Skeletal muscle tissue (tissue), 4 donors: ENCODE results near the gene CABYR. TPM values are rescaled to one million over a fixed set of nuclear protein-coding genes. Genes with fewer than 3 reads are reported as not detected.
A peak's percentile ranks its signal among the peaks of the same experiment; 100 is the strongest.
"Not testable (repeated sequence)": the region's sequence is repeated elsewhere in the genome, so short reads cannot be mapped to it uniquely, and the experiment has no call there.

Source experiments
- H3K27ac ChIP-seq: one replicate; pipeline ENCODE4 v1.7.0; 2013; ENCODE audit warnings: mild to moderate bottlenecking, low read depth, low read length, inconsistent platforms
- H3K27me3 ChIP-seq, 3 donors: one replicate each; pipeline ENCODE4 v1.7.0; 2013; ENCODE audit warnings: low read length in 3 of 3; ENCODE audit not compliant: control insufficient read depth in 3 of 3, insufficient read depth in 3 of 3
- H3K36me3 ChIP-seq, 3 donors: one replicate each; pipeline ENCODE4 v1.7.0; 2013; ENCODE audit warnings: low read length in 3 of 3; ENCODE audit not compliant: control insufficient read depth in 3 of 3, insufficient read depth in 3 of 3
- H3K4me1 ChIP-seq, 3 donors: one replicate each; pipeline ENCODE4 v1.7.0; 2013; ENCODE audit warnings: low read length in 3 of 3, mild to moderate bottlenecking in 3 of 3; ENCODE audit not compliant: control insufficient read depth in 3 of 3, insufficient read depth in 3 of 3
- H3K4me3 ChIP-seq, 3 donors: one replicate each; pipeline ENCODE4 v1.7.0; 2013; ENCODE audit warnings: low read length in 3 of 3
- H3K9ac ChIP-seq, 3 donors: one replicate each; pipeline ENCODE4 v1.7.0; 2013; ENCODE audit warnings: low read length in 3 of 3, mild to moderate bottlenecking in 3 of 3, moderate library complexity in 2 of 3, low read depth in 1 of 3
- H3K9me3 ChIP-seq, 3 donors: one replicate each; pipeline ENCODE4 v1.7.0; 2013; ENCODE audit warnings: low read length in 3 of 3; ENCODE audit not compliant: control insufficient read depth in 3 of 3
- total RNA-seq: library from RNA; depleted of rRNA; stranded (reverse); fragments of >200 nt; gene quantifications from one replicate; pipeline ENCODE4 v1.2.3, GENCODE V29; 2014
- donor health status: Osteomylitis.

The CABYR gene
- total RNA-seq, 1 donor from 2014 or later = 3.1 TPM

GRCh38 chr18:24127735-24128134 lies 11.1 kb upstream of the CABYR start:
- no peak overlapping the region for H3K9ac ChIP-seq
- H3K27me3 ChIP-seq = no peaks in the 10 kb centered on the region
- H3K36me3 ChIP-seq = no peaks in the 10 kb centered on the region

DNA sequence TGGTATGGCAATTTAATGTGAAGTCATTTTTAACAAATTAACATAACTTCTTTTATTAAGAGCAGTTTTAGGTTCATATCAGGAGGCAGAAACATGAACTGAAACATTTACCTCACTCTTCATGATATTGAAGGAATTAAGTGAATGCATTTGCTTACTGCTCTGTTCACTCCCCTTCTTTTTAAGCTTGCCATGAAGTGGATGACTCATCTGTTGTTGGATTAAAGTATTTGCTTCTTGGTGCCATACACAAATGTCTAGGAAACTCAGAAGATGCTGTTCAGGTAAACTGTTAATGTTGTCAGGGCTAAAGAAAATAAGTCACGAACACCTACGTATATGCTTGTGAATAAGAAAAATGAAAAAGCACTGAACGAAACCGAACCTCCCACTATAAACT lies 10.2 kb upstream of the CABYR start:
- H3K4me3 ChIP-seq = no peak overlapping the region
- H3K27ac ChIP-seq = no peak overlapping the region
- no peaks in the 10 kb centered on the region for H3K27me3 ChIP-seq
- H3K4me1 ChIP-seq = no peaks in the 10 kb centered on the region
- no peaks in the 10 kb centered on the region for H3K36me3 ChIP-seq
- no peak overlapping the region for H3K9ac ChIP-seq
- H3K9me3 ChIP-seq = no peaks in the 10 kb centered on the region

More at GRCh38 chr18:24127735-24128134, 11.1 kb upstream of the CABYR start:
- Histone ChIP-seq H3K4me1 (no peaks in the 10 kb centered on the region), H3K9me3 (no peaks in the 10 kb centered on the region), H3K27ac (no peak overlapping the region), H3K4me3 (no peak overlapping the region)

DNA sequence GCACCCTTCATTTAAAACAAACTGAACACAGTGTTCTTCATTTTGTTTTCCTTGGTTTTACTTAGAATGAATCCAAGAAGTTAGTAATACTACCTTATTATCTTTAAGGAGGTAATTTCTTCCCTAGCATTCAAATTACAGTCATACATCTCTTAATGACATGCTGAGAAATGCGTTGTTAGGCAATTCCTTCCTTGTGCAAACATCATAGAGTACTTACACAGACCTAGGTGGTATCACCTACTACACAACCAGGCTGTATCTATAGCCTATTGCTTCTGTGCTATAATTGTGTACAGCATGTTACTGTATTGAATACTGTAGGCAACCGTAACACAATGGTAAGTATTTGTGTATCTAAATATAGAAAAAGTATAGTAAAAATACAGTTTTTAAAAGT lies 8.4 kb upstream of the CABYR start:
- H3K27me3 ChIP-seq = no peaks in the 10 kb centered on the region
- H3K9ac ChIP-seq = no peak overlapping the region
- no peaks in the 10 kb centered on the region for H3K36me3 ChIP-seq
- no peaks in the 10 kb centered on the region for H3K9me3 ChIP-seq
- H3K4me1 ChIP-seq = no peaks in the 10 kb centered on the region
- no peak overlapping the region for H3K4me3 ChIP-seq
- H3K27ac ChIP-seq = no peak overlapping the region

DNA sequence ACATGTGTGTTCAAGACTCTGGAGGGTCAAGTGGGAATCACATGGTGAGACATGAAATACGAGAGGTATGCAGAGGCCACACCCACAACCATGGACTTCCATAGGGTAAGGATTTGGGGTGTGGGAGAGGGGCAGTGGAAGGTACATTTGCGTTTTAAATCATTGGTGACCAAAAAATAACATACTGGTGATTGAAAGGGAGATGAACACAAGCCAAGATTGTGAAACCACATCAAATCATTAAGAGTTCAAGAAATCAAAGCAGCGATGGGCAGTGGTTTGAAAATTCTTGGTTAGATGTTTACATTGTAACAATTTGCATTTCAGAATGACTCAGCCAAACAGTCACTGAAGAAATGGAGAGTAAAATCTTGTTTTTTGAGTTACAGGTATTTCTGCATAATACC lies 1.9 kb upstream of the CABYR start:
- H3K27me3 ChIP-seq = peaks cover 0 to 6% (median 3%) of the 10 kb centered on the region in 3 donors
- H3K36me3 ChIP-seq = no peaks in the 10 kb centered on the region
- H3K9ac ChIP-seq = no peak overlapping the region
- H3K27ac ChIP-seq = no peak overlapping the region
- H3K9me3 ChIP-seq = no peaks in the 10 kb centered on the region
- H3K4me1 ChIP-seq = peaks cover 0 to 4% (median 0%) of the 10 kb centered on the region in 3 donors
- no peak overlapping the region for H3K4me3 ChIP-seq

DNA sequence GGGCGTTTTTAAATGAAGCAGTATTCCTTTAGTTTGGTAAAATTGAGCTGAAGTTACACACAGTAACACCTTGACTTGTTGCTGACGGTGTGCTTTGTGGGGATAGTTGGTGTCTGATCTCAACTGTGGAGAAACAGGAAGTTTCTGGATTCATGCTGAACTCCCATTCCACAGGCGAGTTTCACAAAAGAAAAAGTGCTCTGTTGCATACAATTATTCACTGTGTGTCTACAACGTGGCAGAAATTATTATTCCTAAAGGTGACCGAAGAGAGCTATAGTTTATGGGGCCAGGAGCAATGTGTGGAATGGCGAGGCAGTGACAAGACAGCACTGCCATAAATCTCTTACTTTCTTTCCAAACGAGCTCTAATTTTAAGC lies 463 bp upstream of the CABYR start:
- Histone ChIP-seq H3K9me3 (no peaks in the 10 kb centered on the region), H3K4me3 (peak overlapping the region; percentile 61 to 74 (median 62)), H3K36me3 (no peaks in the 10 kb centered on the region), H3K9ac (peak overlapping the region in 1 of 3 donors; percentile 23), H3K27ac (no peak overlapping the region), H3K27me3 (peaks cover 0 to 6% (median 3%) of the 10 kb centered on the region in 3 donors), H3K4me1 (peaks cover 0 to 4% (median 0%) of the 10 kb centered on the region in 3 donors)

GRCh38 chr18:24140697-24141096 lies 1.8 kb downstream of the CABYR start:
- H3K4me1 ChIP-seq = peaks cover 0 to 4% (median 0%) of the 10 kb centered on the region in 3 donors
- H3K27ac ChIP-seq = no peak overlapping the region
- no peak overlapping the region for H3K9ac ChIP-seq
- H3K36me3 ChIP-seq = no peaks in the 10 kb centered on the region
- H3K9me3 ChIP-seq = no peaks in the 10 kb centered on the region
- H3K27me3 ChIP-seq = peaks cover 0 to 6% (median 3%) of the 10 kb centered on the region in 3 donors
- no peak overlapping the region for H3K4me3 ChIP-seq

- no peaks in the 10 kb centered on the region for H3K9me3 ChIP-seq
- H3K4me1 ChIP-seq = peaks cover 0 to 4% (median 0%) of the 10 kb centered on the region in 3 donors
- H3K4me3 ChIP-seq = no peak overlapping the region
- no peaks in the 10 kb centered on the region for H3K36me3 ChIP-seq
- no peak overlapping the region for H3K9ac ChIP-seq
- H3K27me3 ChIP-seq = peaks cover 0 to 6% (median 3%) of the 10 kb centered on the region in 3 donors
- no peak overlapping the region for H3K27ac ChIP-seq
Observed at GRCh38 chr18:24142376-24142775, 3.5 kb downstream of the CABYR start.

GRCh38 chr18:24149591-24149990 lies 10.7 kb downstream of the CABYR start:
- H3K4me3 ChIP-seq, H3K4me1 ChIP-seq, H3K27me3 ChIP-seq, H3K27ac ChIP-seq, H3K9me3 ChIP-seq, H3K36me3 ChIP-seq, H3K9ac ChIP-seq: not testable (repeated sequence)

GRCh38 chr18:24153397-24153796 lies 14.5 kb downstream of the CABYR start:
- H3K4me3 ChIP-seq = no peak overlapping the region
- H3K27me3 ChIP-seq = no peaks in the 10 kb centered on the region
- H3K27ac ChIP-seq = no peak overlapping the region
- H3K9ac ChIP-seq = no peak overlapping the region
- H3K36me3 ChIP-seq = peaks cover 9 to 15% (median 15%) of the 10 kb centered on the region in 3 donors
- H3K9me3 ChIP-seq = no peaks in the 10 kb centered on the region
- H3K4me1 ChIP-seq = no peaks in the 10 kb centered on the region

DNA sequence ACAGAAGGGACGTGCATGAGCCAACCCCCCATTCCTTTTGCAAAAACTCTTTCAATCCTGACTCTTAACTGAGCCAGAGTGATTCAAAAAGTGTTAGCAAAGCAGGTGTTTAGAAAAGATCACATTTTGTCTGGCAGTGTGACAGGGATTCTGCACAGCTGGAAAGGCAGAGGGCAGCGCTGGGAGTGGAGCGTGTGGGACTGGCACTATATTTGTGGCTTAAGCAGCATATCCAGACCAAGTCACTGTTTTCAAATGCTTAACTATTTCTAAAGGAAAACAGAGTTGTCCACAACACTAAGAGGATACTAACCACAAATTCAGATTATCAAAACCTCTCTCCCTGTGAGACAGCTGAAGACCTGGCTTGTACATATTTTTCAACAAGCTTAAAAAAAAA lies 19.0 kb downstream of the CABYR start:
- H3K36me3 ChIP-seq = peaks cover 15 to 40% (median 29%) of the 10 kb centered on the region in 3 donors
- H3K9ac ChIP-seq = no peak overlapping the region
- H3K4me1 ChIP-seq = no peaks in the 10 kb centered on the region

GRCh38 chr18:24160086-24160485 lies 21.2 kb downstream of the CABYR start:
- no peaks in the 10 kb centered on the region for H3K9me3 ChIP-seq
- no peak overlapping the region for H3K9ac ChIP-seq
- H3K4me1 ChIP-seq = no peaks in the 10 kb centered on the region
- H3K4me3 ChIP-seq = no peak overlapping the region
- H3K36me3 ChIP-seq = peaks cover 28 to 55% (median 41%) of the 10 kb centered on the region in 3 donors
- H3K27ac ChIP-seq = no peak overlapping the region
- H3K27me3 ChIP-seq = no peaks in the 10 kb centered on the region

More for the DNA sequence above, 19.0 kb downstream of the CABYR start:
- Histone ChIP-seq H3K27ac (no peak overlapping the region), H3K27me3 (no peaks in the 10 kb centered on the region), H3K4me3 (no peak overlapping the region), H3K9me3 (no peaks in the 10 kb centered on the region)
